Lung (tissue), 12 donors: ENCODE results near the gene IQSEC1. TPM values are rescaled to one million over a fixed set of nuclear protein-coding genes. Genes with fewer than 3 reads are reported as not detected.

Experiments used
- ATAC-seq: fragments of 200-7000 bp; cut with Tn5 transposase; one replicate; pipeline ENCODE4 v1.9.1; 2020; ENCODE audit warnings: moderate number of reproducible peaks; ENCODE audit not compliant: insufficient read depth, low FRiP score
- DNase-seq, 3 donors: peaks; one replicate each; pipeline ENCODE4 v3.0.0-alpha.2; 2013 to 2017
- H3K27ac ChIP-seq, 2 donors: one replicate each; pipeline ENCODE4 v1.5.1; 2013; ENCODE audit warnings: mild to moderate bottlenecking in 2 of 2, moderate library complexity in 2 of 2, control low read depth in 1 of 2, inconsistent platforms in 1 of 2, low read depth in 1 of 2, low read length in 1 of 2
- H3K27me3 ChIP-seq, 3 donors: one replicate each; pipeline ENCODE4 v1.5.1; 2013; ENCODE audit warnings: low read length in 2 of 3; ENCODE audit not compliant: control insufficient read depth in 3 of 3, insufficient read depth in 3 of 3
- H3K36me3 ChIP-seq, 4 donors: one replicate each; pipeline ENCODE4 v1.5.1; 2013; ENCODE audit warnings: low read length in 4 of 4, mild to moderate bottlenecking in 1 of 4, moderate library complexity in 1 of 4; ENCODE audit not compliant: control insufficient read depth in 4 of 4, insufficient read depth in 4 of 4
- H3K4me1 ChIP-seq, 5 donors: one replicate each; pipeline ENCODE4 v1.5.1; 2013; ENCODE audit warnings: low read length in 5 of 5, mild to moderate bottlenecking in 2 of 5, moderate library complexity in 1 of 5; ENCODE audit not compliant: control insufficient read depth in 5 of 5, insufficient read depth in 5 of 5
- H3K4me3 ChIP-seq: one replicate; pipeline ENCODE4 v1.5.1; 2013; ENCODE audit warnings: mild to moderate bottlenecking, control low read depth, moderate library complexity
- H3K9ac ChIP-seq, 2 donors: one replicate each; pipeline ENCODE4 v1.5.1; 2013; ENCODE audit warnings: low read length in 2 of 2, control low read depth in 1 of 2; ENCODE audit not compliant: insufficient read depth in 1 of 2
- H3K9me3 ChIP-seq, 4 donors: one replicate each; pipeline ENCODE4 v1.5.1; 2013; ENCODE audit warnings: low read length in 3 of 4, mild to moderate bottlenecking in 1 of 4, moderate library complexity in 1 of 4; ENCODE audit not compliant: control insufficient read depth in 4 of 4, insufficient read depth in 3 of 4
- CTCF ChIP-seq: IDR thresholded peaks from 2 replicates; pipeline ENCODE4 v1.5.1; 2012; ENCODE audit warnings: mild to moderate bottlenecking; ENCODE audit errors: control extremely low read depth, extremely low read depth
- WGBS, 2 donors: extraction: QIAGEN DNeasy Blood & Tissue Kit; methylation state at CpG; one replicate each; pipeline ENCODE4 v1.1.7; 2013; 5-methylcytosine and 5-hydroxymethylcytosine counted together
- polyA plus RNA-seq, 2 donors: library from polyadenylated mRNA; stranded (reverse); fragments of 200-250 nt; gene quantifications; one replicate each; pipeline ENCODE4 v1.2.1, GENCODE V29; 2013
- total RNA-seq, 2 donors: library from RNA; depleted of rRNA in 1 of 2; stranded (reverse); fragments of >200 nt in 1 of 2; gene quantifications; one replicate each; pipeline ENCODE4 v1.2.1, GENCODE V29; 2014 to 2021
- donor health status: control.
- donor health status: control.
- donor health status: Bipolar disorder and iron deficiency.
- donor health status: healthy.
- donor health status: DM: yes; HTN: yes; CAD: no.

The IQSEC1 gene
- total and polyA plus RNA-seq, 4 donors = 13.9 to 69.1 (median 31.1) TPM

- Histone ChIP-seq H3K36me3 (peaks cover 5 to 62% (median 14%) of the 10 kb centered on the region in 4 donors), H3K27me3 (no peaks in the 10 kb centered on the region), H3K4me3 (no peak overlapping the region), H3K9me3 (no peaks in the 10 kb centered on the region), H3K27ac (peak overlapping the region in 1 of 2 donors; percentile 59), H3K4me1 (peaks cover 0 to 28% (median 7%) of the 10 kb centered on the region in 5 donors), H3K9ac (no peak overlapping the region)
- no peak for DNase-seq
- no peak for TF ChIP-seq CTCF
- WGBS, 2 donors = 76 to 88% methylated on average over 14 of the region's 14 CpGs
- ATAC-seq = no peak
Measured at GRCh38 chr3:12931273-12931905, 141.8 kb downstream of the IQSEC1 start.

GRCh38 chr3:12929801-12930200 lies 143.4 kb downstream of the IQSEC1 start:
- 81 to 84% methylated on average over 6 of the region's 6 CpGs for whole genome bisulfite sequencing, 2 donors
- no peaks in the 10 kb centered on the region for H3K9me3 ChIP-seq
- ATAC-seq = no peak
- TF ChIP-seq CTCF = no peak
- H3K27ac ChIP-seq = no peak overlapping the region
- H3K27me3 ChIP-seq = no peaks in the 10 kb centered on the region
- H3K4me3 ChIP-seq = no peak overlapping the region
- H3K36me3 ChIP-seq = peaks cover 0 to 60% (median 5%) of the 10 kb centered on the region in 4 donors
- DNase-seq = no peak
- H3K9ac ChIP-seq = no peak overlapping the region
- H3K4me1 ChIP-seq = peaks cover 0 to 23% (median 5%) of the 10 kb centered on the region in 5 donors

- no peaks in the 10 kb centered on the region for H3K9me3 ChIP-seq
- H3K9ac ChIP-seq = no peak overlapping the region
- WGBS, 2 donors = 89 to 93% methylated on average over 7 of the region's 7 CpGs
- H3K27ac ChIP-seq = peak overlapping the region in 1 of 2 donors; percentile 17
- ATAC-seq (no peak), DNase-seq (no peak)
- no peak overlapping the region for H3K4me3 ChIP-seq
- no peaks in the 10 kb centered on the region for H3K27me3 ChIP-seq
- H3K36me3 ChIP-seq = peaks cover 0 to 65% (median 14%) of the 10 kb centered on the region in 4 donors
- TF ChIP-seq CTCF = no peak
- H3K4me1 ChIP-seq = peaks cover 0 to 28% (median 1%) of the 10 kb centered on the region in 5 donors
Measured at GRCh38 chr3:12926660-12927059, 146.6 kb downstream of the IQSEC1 start.
